ENCODE results near the gene KCNN1. TPM values are rescaled to one million over a fixed set of nuclear protein-coding genes. Genes with fewer than 3 reads are reported as not detected.

The KCNN1 gene
- total and polyA plus RNA-seq, 2 of the 13 experiments (the other 11 are each of a cell fraction or from before 2014, with no cell fraction given): 0.04 TPM; not detected in 1

DNA sequence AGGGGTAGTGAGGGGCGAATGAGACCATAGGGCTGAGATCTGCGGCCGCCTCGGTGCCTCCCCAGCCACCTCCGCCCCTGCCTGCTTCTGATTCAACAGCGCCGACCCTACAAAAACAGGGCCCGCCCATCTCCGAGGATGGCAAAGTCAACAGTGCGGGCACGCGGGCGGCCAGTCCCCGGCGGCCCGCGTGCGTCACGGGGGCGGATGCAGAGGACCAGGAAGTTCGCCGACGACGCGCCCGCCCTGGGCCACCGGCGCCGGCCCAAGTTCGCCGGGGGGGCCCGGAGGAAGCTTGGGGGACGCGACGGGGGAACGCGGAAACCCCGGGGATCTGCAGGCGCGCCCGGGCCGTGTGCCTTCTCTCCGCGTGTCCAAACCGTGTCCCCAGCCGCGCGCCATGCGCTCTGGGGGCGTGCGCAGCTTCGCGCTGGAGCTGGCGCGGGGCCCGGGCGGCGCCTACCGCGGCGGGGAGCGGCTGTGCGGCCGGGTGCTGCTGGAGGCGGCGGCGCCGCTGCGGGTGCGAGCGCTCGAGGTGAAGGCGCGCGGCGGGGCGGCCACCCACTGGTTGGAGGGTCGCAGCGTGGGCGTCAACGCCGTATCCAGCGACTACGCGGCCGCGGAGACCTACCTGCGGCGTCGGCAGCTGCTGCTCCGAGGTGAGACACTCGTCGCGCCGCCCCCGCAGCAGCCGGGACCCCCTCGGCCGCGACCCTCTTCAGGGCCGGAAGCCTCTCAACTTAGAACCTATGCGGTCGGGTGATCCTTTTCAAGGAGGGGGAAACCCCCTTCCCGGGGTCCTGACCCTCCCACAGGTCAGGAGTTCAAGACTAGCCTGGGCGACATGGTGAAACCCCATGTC lies 34.2 kb downstream of the KCNN1 start (continued):
- TF ChIP-seq ZNF3 (CRISPR knock-in tag; IDR thresholded peaks at IDR 0.05): no peak
- 0 out of 2 replicates have a peak, but pooled peaks have one; percentile 24 for TF ChIP-seq KMT2B (CRISPR knock-in tag; IDR thresholded peaks at IDR 0.05)
- TF ChIP-seq, protein P1, sequence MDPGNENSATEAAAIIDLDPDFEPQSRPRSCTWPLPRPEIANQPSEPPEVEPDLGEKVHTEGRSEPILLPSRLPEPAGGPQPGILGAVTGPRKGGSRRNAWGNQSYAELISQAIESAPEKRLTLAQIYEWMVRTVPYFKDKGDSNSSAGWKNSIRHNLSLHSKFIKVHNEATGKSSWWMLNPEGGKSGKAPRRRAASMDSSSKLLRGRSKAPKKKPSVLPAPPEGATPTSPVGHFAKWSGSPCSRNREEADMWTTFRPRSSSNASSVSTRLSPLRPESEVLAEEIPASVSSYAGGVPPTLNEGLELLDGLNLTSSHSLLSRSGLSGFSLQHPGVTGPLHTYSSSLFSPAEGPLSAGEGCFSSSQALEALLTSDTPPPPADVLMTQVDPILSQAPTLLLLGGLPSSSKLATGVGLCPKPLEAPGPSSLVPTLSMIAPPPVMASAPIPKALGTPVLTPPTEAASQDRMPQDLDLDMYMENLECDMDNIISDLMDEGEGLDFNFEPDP (CRISPR knock-in tag; conservative IDR thresholded peaks at IDR 0.05): no peak
- peak; percentile 39; the same call in 1 of the 2 replicates for TF ChIP-seq MED1 (CRISPR knock-in tag; IDR thresholded peaks at IDR 0.05)
- TF ChIP-seq RORA (CRISPR knock-in tag; IDR thresholded peaks at IDR 0.05): no peak
- no peak for TF ChIP-seq ZNF678 (CRISPR knock-in tag; IDR thresholded peaks at IDR 0.05)
- TF ChIP-seq SIN3B (IDR thresholded peaks at IDR 0.05; ENCODE audit: low read length): no peak
- TF ChIP-seq ZNF879 (CRISPR knock-in tag; IDR thresholded peaks at IDR 0.05): no peak
- TF ChIP-seq ZBTB34 (CRISPR knock-in tag; IDR thresholded peaks at IDR 0.05): 0 out of 2 replicates have a peak, but pooled peaks have one; percentile 48
- TF ChIP-seq ZNF143 (CRISPR knock-in tag; IDR thresholded peaks at IDR 0.05): no peak
- peak; percentile 42; the same call in 1 of the 2 replicates for TF ChIP-seq ZNF232 (CRISPR knock-in tag; IDR thresholded peaks at IDR 0.05; ENCODE audit: borderline replicate concordance)
- TF ChIP-seq TEF (CRISPR knock-in tag; IDR thresholded peaks at IDR 0.05): peak; percentile 70; the same call in 1 of the 2 replicates
- TF ChIP-seq, protein P2, sequence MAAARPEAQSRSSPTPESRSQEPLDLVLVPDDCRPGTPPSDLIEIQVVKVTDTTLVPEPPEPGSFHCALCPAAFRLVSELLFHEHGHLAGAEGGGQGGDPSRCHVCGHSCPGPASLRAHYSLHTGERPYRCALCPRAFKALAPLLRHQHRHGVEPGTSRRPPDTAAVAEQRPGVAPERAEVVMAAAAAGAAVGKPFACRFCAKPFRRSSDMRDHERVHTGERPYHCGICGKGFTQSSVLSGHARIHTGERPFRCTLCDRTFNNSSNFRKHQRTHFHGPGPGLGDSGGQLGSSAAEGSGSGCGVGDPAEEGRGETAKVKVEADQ (CRISPR knock-in tag; IDR thresholded peaks at IDR 0.05; ENCODE audit: borderline replicate concordance): peak; percentile 52; the same call in 1 of the 2 replicates
- no peak for TF ChIP-seq CBX1 (IDR thresholded peaks at IDR 0.05; ENCODE audit: low read depth)
- 0 out of 2 replicates have a peak, but pooled peaks have one; percentile 15 for TF ChIP-seq GATAD1 (CRISPR knock-in tag; IDR thresholded peaks at IDR 0.05)
- no peak for TF ChIP-seq STAG1 (CRISPR knock-in tag; IDR thresholded peaks at IDR 0.05)
- TF ChIP-seq ZNF614 (CRISPR knock-in tag; IDR thresholded peaks at IDR 0.05; ENCODE audit: borderline replicate concordance): no peak; the same call in 1 of the 2 replicates
- TF ChIP-seq ZFP82 (CRISPR knock-in tag; IDR thresholded peaks at IDR 0.05; ENCODE audit: borderline replicate concordance): peak; percentile 85; the same call in 1 of the 2 replicates
- TF ChIP-seq, protein P3, sequence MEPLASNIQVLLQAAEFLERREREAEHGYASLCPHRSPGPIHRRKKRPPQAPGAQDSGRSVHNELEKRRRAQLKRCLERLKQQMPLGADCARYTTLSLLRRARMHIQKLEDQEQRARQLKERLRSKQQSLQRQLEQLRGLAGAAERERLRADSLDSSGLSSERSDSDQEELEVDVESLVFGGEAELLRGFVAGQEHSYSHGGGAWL (CRISPR knock-in tag; IDR thresholded peaks at IDR 0.05): peak; percentile 81
- no peak for TF ChIP-seq ZNF292 (CRISPR knock-in tag; IDR thresholded peaks at IDR 0.05; ENCODE audit: borderline replicate concordance, low read depth)
- no peak for TF ChIP-seq EZH2 (conservative IDR thresholded peaks at IDR 0.05; ENCODE audit: low read depth, low read length)
- no peak for TF ChIP-seq SOX13 (IDR thresholded peaks at IDR 0.05)
- TF ChIP-seq SOX13 (CRISPR knock-in tag; conservative IDR thresholded peaks at IDR 0.05 in 1 of 2, IDR thresholded peaks at IDR 0.05 in 1 of 2): no peak
- TF ChIP-seq, protein P4, sequence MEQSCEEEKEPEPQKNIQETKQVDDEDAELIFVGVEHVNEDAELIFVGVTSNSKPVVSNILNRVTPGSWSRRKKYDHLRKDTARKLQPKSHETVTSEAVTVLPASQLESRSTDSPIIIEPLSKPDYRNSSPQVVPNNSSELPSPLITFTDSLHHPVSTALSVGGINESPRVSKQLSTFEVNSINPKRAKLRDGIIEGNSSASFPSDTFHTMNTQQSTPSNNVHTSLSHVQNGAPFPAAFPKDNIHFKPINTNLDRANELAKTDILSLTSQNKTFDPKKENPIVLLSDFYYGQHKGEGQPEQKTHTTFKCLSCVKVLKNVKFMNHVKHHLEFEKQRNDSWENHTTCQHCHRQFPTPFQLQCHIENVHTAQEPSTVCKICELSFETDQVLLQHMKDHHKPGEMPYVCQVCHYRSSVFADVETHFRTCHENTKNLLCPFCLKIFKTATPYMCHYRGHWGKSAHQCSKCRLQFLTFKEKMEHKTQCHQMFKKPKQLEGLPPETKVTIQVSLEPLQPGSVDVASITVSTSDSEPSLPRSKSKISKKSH (CRISPR knock-in tag; IDR thresholded peaks at IDR 0.05; ENCODE audit: borderline replicate concordance): 0 out of 2 replicates have a peak, but pooled peaks have one; percentile 35
